K562 (cell line): ENCODE data around the gene EXOSC1. TPM values are rescaled to one million over a fixed set of nuclear protein-coding genes. Genes with fewer than 3 reads are reported as not detected.

ENCODE experiments used
- ATAC-seq: fragments of 200-7000 bp; cut with Tn5 transposase; 3 replicates; pipeline ENCODE4 v1.9.1; 2020; ENCODE audit warnings: moderate library complexity
- BruUV-seq: library from RNA; stranded (reverse); fragments of 400-500 nt; replicated peaks from 2 replicates; lab custom pipeline; 2021; lab: Mats Ljungman, UMichigan
- CTCF ChIA-PET: fragments of 300-600 bp; formaldehyde crosslinking; extraction: SDS; loops from one replicate; lab custom pipeline; 2021; ENCODE audit warnings: low intra/inter-chr PET ratio; lab: Yijun Ruan, JAX
- POLR2A ChIA-PET: fragments of 300-600, 350-650 bp; sonication (Branson Sonifier 250); formaldehyde crosslinking; extraction: SDS; loops from one replicate; lab custom pipeline; 2021; ENCODE audit warnings: antibody characterized with exemption, inconsistent platforms; lab: Yijun Ruan, JAX
- DNase-seq, 4 experiments: peaks; one replicate each; pipeline versions ENCODE4 v3.0.0 to v3.0.0-alpha.2; 2011 to 2018; ENCODE audit warnings: low spot score in 3 of 4, mixed read lengths in 3 of 4; ENCODE audit errors: extremely low read depth in 1 of 4
- FAIRE-seq: peaks from 2 replicates; lab custom pipeline; 2011; peaks lifted over from hg19 to GRCh38; lab: Jason Lieb, UNC
- H2AFZ ChIP-seq: 2 replicates; pipeline ENCODE4 v1.6.0; 2011; ENCODE audit warnings: low read depth, low read length, control low read depth, inconsistent platforms
- H3K27ac ChIP-seq: fragments of 200-600 bp; 3 replicates; pipeline ENCODE4 v1.8.0; 2011; ENCODE audit warnings: low read depth, mild to moderate bottlenecking, control low read depth, inconsistent platforms, low read length, moderate library complexity, mixed read lengths; ENCODE audit errors: extremely low read depth
- H3K27me3 ChIP-seq, 2 experiments: fragments of 300-600 bp in 1 of 2; 2 replicates in 1 of 2; 3 replicates in 1 of 2; pipeline versions ENCODE4 v1.6.0 to v1.8.0; 2011; ENCODE audit warnings: inconsistent platforms in 2 of 2, low read length in 2 of 2, mild to moderate bottlenecking in 1 of 2, mixed read lengths in 1 of 2, moderate library complexity in 1 of 2; ENCODE audit not compliant: control insufficient read depth in 2 of 2, insufficient read depth in 2 of 2
- H3K36me3 ChIP-seq: fragments of 300-600 bp; 3 replicates; pipeline ENCODE4 v1.8.0; 2011; ENCODE audit warnings: mild to moderate bottlenecking, low read length, inconsistent platforms; ENCODE audit not compliant: control insufficient read depth, insufficient read depth
- H3K4me1 ChIP-seq, 2 experiments: fragments of 200-600 bp in 1 of 2; replicated peaks in 1 of 2; 2 replicates in 1 of 2; 3 replicates in 1 of 2; pipeline versions ENCODE4 v1.5.1 to v1.8.0; 2011; ENCODE audit warnings: inconsistent platforms in 2 of 2, low read length in 2 of 2, mild to moderate bottlenecking in 1 of 2, mixed read lengths in 1 of 2, moderate library complexity in 1 of 2; ENCODE audit not compliant: control insufficient read depth in 2 of 2, insufficient read depth in 2 of 2
- H3K4me2 ChIP-seq: 2 replicates; pipeline ENCODE4 v1.6.1; 2011; ENCODE audit warnings: low read length, control low read depth, inconsistent platforms, mixed read lengths; ENCODE audit not compliant: insufficient read depth
- H3K4me3 ChIP-seq: fragments of 200-600 bp; sonication (generic), shearing (Covaris generic); 2 replicates; pipeline ENCODE4 v1.5.1; 2016; ENCODE audit warnings: control low read depth, inconsistent platforms
- H3K79me2 ChIP-seq: fragments of 200-600 bp; 3 replicates; pipeline ENCODE4 v1.8.0; 2011; ENCODE audit warnings: low read length, inconsistent platforms; ENCODE audit not compliant: control insufficient read depth, insufficient read depth
- H3K9ac ChIP-seq, 2 experiments: 2 replicates each; pipeline versions ENCODE4 v1.6.0 to v1.6.1; 2011; ENCODE audit warnings: low read depth in 2 of 2, low read length in 2 of 2, control low read depth in 1 of 2, inconsistent platforms in 1 of 2, mild to moderate bottlenecking in 1 of 2, mixed read lengths in 1 of 2; ENCODE audit not compliant: insufficient read depth in 1 of 2
- H3K9me1 ChIP-seq: one replicate; pipeline ENCODE4 v1.6.0; 2011; ENCODE audit warnings: inconsistent platforms, mild to moderate bottlenecking, low read length, moderate library complexity; ENCODE audit not compliant: control insufficient read depth, insufficient read depth
- H3K9me3 ChIP-seq: replicated peaks from 2 replicates; pipeline ENCODE4 v1.5.1; 2011; ENCODE audit warnings: low read depth, low read length, inconsistent platforms; ENCODE audit not compliant: control insufficient read depth, insufficient read depth
- H4K20me1 ChIP-seq: replicated peaks from 2 replicates; pipeline ENCODE4 v1.6.1; 2011; ENCODE audit warnings: low read length, inconsistent platforms, mixed read lengths; ENCODE audit not compliant: control insufficient read depth, insufficient read depth
- BHLHE40 ChIP-seq: IDR thresholded peaks from 2 replicates; pipeline ENCODE4 v1.6.1; 2011; ENCODE audit warnings: low read length, improper control_type of control experiment
- ETV5 ChIP-seq: sonication (generic); formaldehyde crosslinking; IDR thresholded peaks from 2 replicates; pipeline ENCODE4 v1.4.0; 2020; ENCODE audit warnings: low read depth, mild to moderate bottlenecking, missing genetic modification reagents
- KHSRP ChIP-seq: fragments of 450-650 bp; IDR thresholded peaks from 2 replicates; pipeline ENCODE4 v1.6.1; 2017
- PHB ChIP-seq: fragments of 250-450 bp; sonication (Bioruptor Pico); IDR thresholded peaks from 2 replicates; pipeline ENCODE4 v1.5.0; 2021
- PRDM10 ChIP-seq: fragments of 450-650 bp; IDR thresholded peaks from 2 replicates; pipeline ENCODE4 v1.6.1; 2018; ENCODE audit not compliant: partially characterized antibody
- RCOR1 ChIP-seq, 2 experiments: IDR thresholded peaks; 2 replicates each; pipeline ENCODE4 v1.6.1; 2012; ENCODE audit warnings: low read depth in 2 of 2, low read length in 2 of 2, borderline replicate concordance in 1 of 2, improper control_type of control experiment in 1 of 2
- ZEB2 ChIP-seq: fragments of 450-650 bp; IDR thresholded peaks from 2 replicates; pipeline ENCODE4 v1.6.1; 2016
- ZFP1 ChIP-seq: fragments of 450-650 bp; formaldehyde crosslinking; IDR thresholded peaks from 2 replicates; pipeline ENCODE4 v1.4.0; 2020; ENCODE audit warnings: mild to moderate bottlenecking, mixed read lengths
- ZFPM2 ChIP-seq: fragments of 250-450 bp; sonication (Bioruptor Pico); IDR thresholded peaks from 2 replicates; pipeline ENCODE4 v1.5.1; 2022; ENCODE audit warnings: mild to moderate bottlenecking
- ZHX1 ChIP-seq: fragments of 150-350 bp; conservative IDR thresholded peaks from 2 replicates; pipeline ENCODE4 v1.6.1; 2014; ENCODE audit warnings: low read length
- ZNF75A ChIP-seq: fragments of 450-650 bp; formaldehyde crosslinking; IDR thresholded peaks from 2 replicates; pipeline ENCODE4 v1.4.0; 2020; ENCODE audit warnings: mild to moderate bottlenecking
- WGBS: fragments of 100-300 bp; shearing (Covaris generic); methylation state at CpG from one replicate; pipeline ENCODE4 v1.1.6; 2016; ENCODE audit warnings: low coverage, mixed read lengths; ENCODE audit not compliant: insufficient coverage; ENCODE audit errors: missing lambda C conversion rate; 5-methylcytosine and 5-hydroxymethylcytosine counted together
- in situ Hi-C: fragments of 300-500 bp; cut with MboI; formaldehyde crosslinking; loops from 4 replicates; pipeline ENCODE4 v1.15.0; 2018; ENCODE audit warnings: inconsistent platforms, mixed read lengths
- intact Hi-C: fragments of 100-400 bp; cut with micrococcal nuclease; formaldehyde crosslinking; loops from 2 replicates; pipeline ENCODE4 v1.14.2; 2022
- polyA plus RNA-seq, 8 experiments: library from polyadenylated mRNA; depleted of rRNA in 4 of 8; stranded (reverse) in 5 of 8; unstranded in 3 of 8; fragments of >200 nt; fragmentation: Nextera tagmentation in 2 of 8; fragmentation: Illumina TruSeq in 1 of 8; extraction: Ambion mirVana in 2 of 8; extraction: Trizol in 1 of 8; gene quantifications; 2 replicates each; pipeline versions ENCODE4 v1.2.1 to v1.2.3, GENCODE V29; 2011 to 2014; ENCODE audit warnings: inconsistent platforms in 1 of 8, missing spikeins in 1 of 8
- total RNA-seq, 7 experiments: library from RNA; depleted of rRNA in 6 of 7; stranded (reverse); fragments of >200 nt in 6 of 7; fragmentation: Illumina TruSeq in 2 of 7; extraction: Trizol in 2 of 7; gene quantifications; 2 replicates each; pipeline versions ENCODE4 v1.2.1 to v1.2.3, GENCODE V29; 2011 to 2021; ENCODE audit warnings: low replicate concordance in 1 of 7

The EXOSC1 gene
- total and polyA plus RNA-seq, 9 of the 15 experiments (the other 6 are each of a cell fraction or from before 2014, with no cell fraction given) = 44.3 to 117 (median 67.0) TPM

- Histone ChIP-seq H3K9me3 (no peaks in the 10 kb centered on the region), H3K79me2 (peaks cover 12% of the 10 kb centered on the region), H3K9ac (no peak overlapping the region), H3K27me3 (no peaks in the 10 kb centered on the region), H3K9me1 (no peaks in the 10 kb centered on the region), H2AFZ (no peak overlapping the region), H3K4me3 (no peak overlapping the region), H3K27ac (no peak overlapping the region), H3K4me2 (no peak overlapping the region), H3K36me3 (peaks cover 74% of the 10 kb centered on the region), H3K4me1 (no peaks in the 10 kb centered on the region), H4K20me1 (no peaks in the 10 kb centered on the region)
- ATAC-seq (no peak), DNase-seq (no peak), FAIRE-seq (no peak)
- 86% methylated on average over 4 of the region's 4 CpGs for WGBS
- intact Hi-C loops = no loop called here
- POLR2A ChIA-PET = no interaction called here
- TF ChIP-seq ZEB2 = no peak
- TF ChIP-seq PHB (CRISPR knock-in tag) = no peak
- no peak for TF ChIP-seq ZHX1
- no peak for TF ChIP-seq PRDM10
- no peak for TF ChIP-seq ZFP1 (CRISPR knock-in tag)
- TF ChIP-seq RCOR1 (IDR thresholded peaks at IDR 0.05; ENCODE audit: borderline replicate concordance in 1 of 2, low read depth in 2 of 2, low read length in 2 of 2) = no peak
- TF ChIP-seq BHLHE40 = no peak
- TF ChIP-seq ZFPM2 = no peak
- no peak for TF ChIP-seq KHSRP
- no peak for TF ChIP-seq ETV5 (CRISPR knock-in tag)
- no peak for TF ChIP-seq ZNF75A (CRISPR knock-in tag)
- CTCF ChIA-PET = no interaction called here
- BruUV-seq = no TSS peak
- in situ Hi-C loops = no loop called here
Measured at GRCh38 chr10:97481071-97481470, 35.3 kb upstream of the EXOSC1 start.
